Activated gamma-delta T cell (primary cell): Measurements from ENCODE around the gene SH3GL3.

Experiments
- DNase-seq: peaks from one replicate; lab custom pipeline; 2025; lab: John Stamatoyannopoulos, UW

SH3GL3 gene

GRCh38 chr15:83569341-83569740 is 122.2 kb downstream of the SH3GL3 start:
- DNase-seq: no peak

GRCh38 chr15:83570756-83571155 is 123.6 kb downstream of the SH3GL3 start:
- DNase-seq: no peak

- DNase-seq: no peak
Measured at GRCh38 chr15:83571820-83572707, 124.9 kb downstream of the SH3GL3 start.

GRCh38 chr15:83574345-83574744 is 127.2 kb downstream of the SH3GL3 start:
- DNase-seq: no peak

- DNase-seq: no peak
Measured at GRCh38 chr15:83578691-83579090, 131.6 kb downstream of the SH3GL3 start.

GRCh38 chr15:83581381-83581780 is 134.2 kb downstream of the SH3GL3 start:
- no peak for DNase-seq

GRCh38 chr15:83582381-83582780 is 135.2 kb downstream of the SH3GL3 start:
- no peak for DNase-seq

- no peak for DNase-seq
Measured at GRCh38 chr15:83585601-83586335, 138.6 kb downstream of the SH3GL3 start.

GRCh38 chr15:83587091-83587490 is 139.9 kb downstream of the SH3GL3 start:
- DNase-seq: no peak

- DNase-seq: no peak
Measured at GRCh38 chr15:83588441-83588840, 141.3 kb downstream of the SH3GL3 start.

GRCh38 chr15:83592370-83593040 is 145.4 kb downstream of the SH3GL3 start:
- DNase-seq: no peak

GRCh38 chr15:83595191-83595590 is 148.1 kb downstream of the SH3GL3 start:
- DNase-seq: no peak

GRCh38 chr15:83598031-83598430 is 150.9 kb downstream of the SH3GL3 start:
- DNase-seq: no peak

GRCh38 chr15:83602021-83602420 is 154.9 kb downstream of the SH3GL3 start:
- no peak for DNase-seq

- no peak for DNase-seq
Measured at GRCh38 chr15:83604549-83604948, 157.4 kb downstream of the SH3GL3 start.

GRCh38 chr15:83605111-83605945 is 158.2 kb downstream of the SH3GL3 start:
- no peak for DNase-seq

- no peak for DNase-seq
Measured at GRCh38 chr15:83610132-83610531, 163.0 kb downstream of the SH3GL3 start.

GRCh38 chr15:83610901-83611685 is 164.0 kb downstream of the SH3GL3 start:
- DNase-seq: no peak

- DNase-seq: no peak
Measured at GRCh38 chr15:83612226-83612625, 165.1 kb downstream of the SH3GL3 start.

GRCh38 chr15:83612898-83613635 is 165.9 kb downstream of the SH3GL3 start:
- no peak for DNase-seq
